ENCODE data around the gene EEFSEC. TPM values are rescaled to one million over a fixed set of nuclear protein-coding genes. Genes with fewer than 3 reads are reported as not detected.

Gene EEFSEC
- total RNA-seq, 1 experiment from 2014 or later = 9.5 TPM

GRCh38 chr3:128397484-128397883 is 244.2 kb downstream of the EEFSEC start:
- no peaks in the 10 kb centered on the region for H3K27me3 Mint-ChIP-seq (ENCODE audit: low read depth)
- H3K4me3 Mint-ChIP-seq = no peak overlapping the region
- H3K79me2 ChIP-seq (ENCODE audit: insufficient read depth, low read length) = no peaks in the 10 kb centered on the region
- no peak overlapping the region for H2BK15ac ChIP-seq (ENCODE audit: low read depth, low read length)
- H3K27ac Mint-ChIP-seq = no peak overlapping the region
- H3T11ph ChIP-seq (ENCODE audit: low read length) = no peak overlapping the region
- no peak overlapping the region for H3K4me2 ChIP-seq (ENCODE audit: insufficient read depth, insufficient read length, low read length)
- H3K27me3 ChIP-seq (ENCODE audit: insufficient read depth, low read length) = no peaks in the 10 kb centered on the region
- H2BK20ac ChIP-seq (ENCODE audit: low read depth, low read length, poor library complexity, severe bottlenecking) = no peak overlapping the region
- no peaks in the 10 kb centered on the region for H4K20me1 ChIP-seq (ENCODE audit: control insufficient read depth, insufficient read depth, insufficient read length)
- TF ChIP-seq CTCF (conservative IDR thresholded peaks at IDR 0.05) = no peak
- no peak overlapping the region for H3K4ac ChIP-seq (ENCODE audit: low read depth, low read length)
- no peak for DNase-seq
- no peak overlapping the region for H3K14ac ChIP-seq (ENCODE audit: insufficient read depth, low read length)
- no peak overlapping the region for H4K5ac ChIP-seq (ENCODE audit: insufficient read length, low read depth, low read length)
- no peaks in the 10 kb centered on the region; a peak in 1 of 7 replicates for H3K36me3 Mint-ChIP-seq (ENCODE audit: insufficient read depth in 1 of 3, low read depth in 3 of 3)
- H2AFZ ChIP-seq (ENCODE audit: low read length) = no peak overlapping the region
- H3K23ac ChIP-seq (ENCODE audit: insufficient read length, low read depth, low read length) = no peak overlapping the region
- no peak overlapping the region for H2BK5ac ChIP-seq (ENCODE audit: insufficient read length, low read length)
- no peak overlapping the region for H2BK120ac ChIP-seq (ENCODE audit: low read depth, low read length, poor library complexity, severe bottlenecking)
- peaks cover 26 to 47% of the 10 kb centered on the region in 2 experiments for H3K4me1 Mint-ChIP-seq
- no peaks in the 10 kb centered on the region for H3K23me2 ChIP-seq (ENCODE audit: insufficient read length, low read depth, low read length, poor library complexity, severe bottlenecking)
- H2BK12ac ChIP-seq (ENCODE audit: insufficient read length, low read depth, low read length) = no peak overlapping the region
- H3K56ac ChIP-seq (ENCODE audit: insufficient read length, low read depth, low read length) = no peak overlapping the region
- H4K8ac ChIP-seq (replicated peaks; ENCODE audit: insufficient read length, low read depth, low read length) = no peak overlapping the region
- no peaks in the 10 kb centered on the region; the same call in 1 of the 2 replicates for H3K4me1 ChIP-seq (ENCODE audit: insufficient read depth, low read length)
- H3K27ac ChIP-seq (ENCODE audit: insufficient read length, low read depth, low read length) = no peak overlapping the region
- no peak overlapping the region for H2AK5ac ChIP-seq (ENCODE audit: insufficient read length, low read length)
- H3K9me3 ChIP-seq (ENCODE audit: control insufficient read depth, low read depth, low read length) = no peaks in the 10 kb centered on the region
- no CpG with 5 or more reads among the region's 5 CpGs for WGBS (ENCODE audit: extremely low coverage, insufficient read length, low lambda C conversion rate)
- H3K79me1 ChIP-seq (ENCODE audit: insufficient read depth, low read depth, low read length, poor library complexity, severe bottlenecking) = no peaks in the 10 kb centered on the region
- no peak overlapping the region for H4K91ac ChIP-seq (ENCODE audit: insufficient read length, low read depth, low read length)
- no peak overlapping the region for H3K9ac ChIP-seq (ENCODE audit: extremely low read depth, insufficient read length, low read length)
- no peak overlapping the region for H3K18ac ChIP-seq (ENCODE audit: insufficient read length, low read depth, low read length)
- H3K9me3 Mint-ChIP-seq = no peaks in the 10 kb centered on the region
